ENCODE measurements around the gene MUTYH.
A peak's percentile ranks its signal among the peaks of the same experiment; 100 is the strongest.
"Not testable (repeated sequence)": the region's sequence is repeated elsewhere in the genome, so short reads cannot be mapped to it uniquely, and the experiment has no call there.

MUTYH gene

GRCh38 chr1:45339789-45340558, at the start of gene MUTYH, which contains the start of gene TOE1:
Gene MUTYH, minus strand, starts transcription at chr1:45340440. Its CDS starts 5,935 bp downstream, at chr1:45334505.
Gene TOE1, plus strand, starts transcription at chr1:45340170. Its CDS starts 83 bp downstream, at chr1:45340253.
- peak; percentile 79 for DNase-seq (ENCODE audit: low read depth)

- no peak for DNase-seq (ENCODE audit: low read depth)
These were observed 46.0 kb upstream of the MUTYH start for GRCh38 chr1:45386219-45386618.

- no peak for DNase-seq (ENCODE audit: low read depth)
These were observed 45.1 kb upstream of the MUTYH start for GRCh38 chr1:45385302-45385701.

- not testable (repeated sequence) for DNase-seq (ENCODE audit: low read depth)
These were observed 44.0 kb upstream of the MUTYH start for GRCh38 chr1:45384213-45384612.

GRCh38 chr1:45383191-45383590, 43.0 kb upstream of the MUTYH start:
- no peak for DNase-seq (ENCODE audit: low read depth)

- DNase-seq (ENCODE audit: low read depth): no peak
These were observed 41.0 kb upstream of the MUTYH start for GRCh38 chr1:45381243-45381642.

- no peak for DNase-seq (ENCODE audit: low read depth)
These were observed 40.5 kb upstream of the MUTYH start for GRCh38 chr1:45380730-45381129.

GRCh38 chr1:45380125-45380524, 39.9 kb upstream of the MUTYH start:
- no peak for DNase-seq (ENCODE audit: low read depth)

- DNase-seq (ENCODE audit: low read depth): no peak
These were observed 39.3 kb upstream of the MUTYH start for GRCh38 chr1:45379524-45379923.

- no peak for DNase-seq (ENCODE audit: low read depth)
These were observed 37.9 kb upstream of the MUTYH start for GRCh38 chr1:45378184-45378583.

GRCh38 chr1:45375104-45376090, 35.2 kb upstream of the MUTYH start:
- DNase-seq (ENCODE audit: low read depth): no peak

GRCh38 chr1:45373573-45373972, 33.3 kb upstream of the MUTYH start:
- no peak for DNase-seq (ENCODE audit: low read depth)

- no peak for DNase-seq (ENCODE audit: low read depth)
These were observed 30.3 kb upstream of the MUTYH start for GRCh38 chr1:45370575-45370974.

- no peak for DNase-seq (ENCODE audit: low read depth)
These were observed 24.8 kb upstream of the MUTYH start for GRCh38 chr1:45365051-45365450.

GRCh38 chr1:45364294-45364693, 24.1 kb upstream of the MUTYH start:
- DNase-seq (ENCODE audit: low read depth): no peak

GRCh38 chr1:45360981-45361380, 20.7 kb upstream of the MUTYH start:
- not testable (repeated sequence) for DNase-seq (ENCODE audit: low read depth)

GRCh38 chr1:45359882-45360513, 19.8 kb upstream of the MUTYH start:
- DNase-seq (ENCODE audit: low read depth): peak; percentile 15

GRCh38 chr1:45356186-45356585, 15.9 kb upstream of the MUTYH start:
- no peak for DNase-seq (ENCODE audit: low read depth)

GRCh38 chr1:45355683-45356082, 15.4 kb upstream of the MUTYH start:
- DNase-seq (ENCODE audit: low read depth): no peak

- no peak for DNase-seq (ENCODE audit: low read depth)
These were observed 14.6 kb upstream of the MUTYH start for GRCh38 chr1:45354838-45355237.

GRCh38 chr1:45353685-45354084, 13.4 kb upstream of the MUTYH start:
- DNase-seq (ENCODE audit: low read depth): no peak

- no peak for DNase-seq (ENCODE audit: low read depth)
These were observed 11.3 kb upstream of the MUTYH start for GRCh38 chr1:45351508-45351907.
